Measurements from ENCODE around the gene CAV3. TPM values are rescaled to one million over a fixed set of nuclear protein-coding genes. Genes with fewer than 3 reads are reported as not detected.

CAV3 gene
- total RNA-seq, 1 donor from 2014 or later: not detected

GRCh38 chr3:8709801-8710507, 23.6 kb upstream of the CAV3 start:
- Mint-ChIP-seq H3K4me1 (ENCODE audit: low read depth, unreplicated experiment) (peaks cover 10% of the 10 kb centered on the region), H3K9me3 (ENCODE audit: unreplicated experiment) (peaks cover 43% of the 10 kb centered on the region), H3K36me3 (ENCODE audit: low read depth, unreplicated experiment) (peaks cover 4% of the 10 kb centered on the region), H3K4me3 (ENCODE audit: unreplicated experiment) (no peak overlapping the region), H3K27ac (ENCODE audit: unreplicated experiment) (no peak overlapping the region), H3K27me3 (ENCODE audit: low read depth, unreplicated experiment) (peaks cover 46% of the 10 kb centered on the region)
- Histone ChIP-seq H3K9ac (ENCODE audit: low read length) (no peak overlapping the region), H3K4me2 (ENCODE audit: low read length) (no peak overlapping the region), H3K4me1 (ENCODE audit: insufficient read depth, low read length) (peaks cover 7% of the 10 kb centered on the region), H3K27ac (ENCODE audit: low read depth, low read length) (no peak overlapping the region), H3K36me3 (ENCODE audit: insufficient read depth, low read length) (no peaks in the 10 kb centered on the region), H2AFZ (ENCODE audit: low read depth, low read length) (no peak overlapping the region), H3K27me3 (ENCODE audit: insufficient read depth, low read length) (no peaks in the 10 kb centered on the region), H3K4me3 (ENCODE audit: insufficient read depth, low read depth, low read length) (no peak overlapping the region), H3K79me2 (ENCODE audit: insufficient read depth, low read length) (no peaks in the 10 kb centered on the region), H4K20me1 (ENCODE audit: insufficient read depth, low read length) (no peaks in the 10 kb centered on the region), H3K9me3 (ENCODE audit: insufficient read depth, low read depth, low read length) (peaks cover 8% of the 10 kb centered on the region)
- FAIRE-seq: no peak
- TF ChIP-seq EZH2 (IDR thresholded peaks at IDR 0.05; ENCODE audit: insufficient read depth, low read length): no peak
- TF ChIP-seq CTCF (IDR thresholded peaks at IDR 0.05; ENCODE audit: insufficient read depth, low read depth, low read length): no peak
- DNase-seq (ENCODE audit: low read depth): no peak

- Histone ChIP-seq H3K36me3 (ENCODE audit: insufficient read depth, low read length) (no peaks in the 10 kb centered on the region), H3K4me2 (ENCODE audit: low read length) (no peak overlapping the region), H2AFZ (ENCODE audit: low read depth, low read length) (no peak overlapping the region), H3K4me1 (ENCODE audit: insufficient read depth, low read length) (peaks cover 7% of the 10 kb centered on the region), H3K79me2 (ENCODE audit: insufficient read depth, low read length) (no peaks in the 10 kb centered on the region), H4K20me1 (ENCODE audit: insufficient read depth, low read length) (no peaks in the 10 kb centered on the region), H3K9ac (ENCODE audit: low read length) (no peak overlapping the region), H3K27ac (ENCODE audit: low read depth, low read length) (no peak overlapping the region), H3K9me3 (ENCODE audit: insufficient read depth, low read depth, low read length) (peaks cover 2% of the 10 kb centered on the region), H3K27me3 (ENCODE audit: insufficient read depth, low read length) (no peaks in the 10 kb centered on the region), H3K4me3 (ENCODE audit: insufficient read depth, low read depth, low read length) (no peak overlapping the region)
- H3K9me3 Mint-ChIP-seq (ENCODE audit: unreplicated experiment): peaks cover 28% of the 10 kb centered on the region
- peaks cover 10% of the 10 kb centered on the region for H3K4me1 Mint-ChIP-seq (ENCODE audit: low read depth, unreplicated experiment)
- no peak overlapping the region for H3K4me3 Mint-ChIP-seq (ENCODE audit: unreplicated experiment)
- DNase-seq (ENCODE audit: low read depth): peak; percentile 45
- no peak for TF ChIP-seq CTCF (IDR thresholded peaks at IDR 0.05; ENCODE audit: insufficient read depth, low read depth, low read length)
- no peak for TF ChIP-seq EZH2 (IDR thresholded peaks at IDR 0.05; ENCODE audit: insufficient read depth, low read length)
- peaks cover 4% of the 10 kb centered on the region for H3K36me3 Mint-ChIP-seq (ENCODE audit: low read depth, unreplicated experiment)
- FAIRE-seq: no peak
- peaks cover 47% of the 10 kb centered on the region for H3K27me3 Mint-ChIP-seq (ENCODE audit: low read depth, unreplicated experiment)
- no peak overlapping the region for H3K27ac Mint-ChIP-seq (ENCODE audit: unreplicated experiment)
Measured at GRCh38 chr3:8712045-8712907, 21.3 kb upstream of the CAV3 start.
